Progenitor cell of endocrine pancreas (in vitro differentiated cells): ENCODE measurements around the gene MAML2. TPM values are rescaled to one million over a fixed set of nuclear protein-coding genes. Genes with fewer than 3 reads are reported as not detected.

Experiments
- DNase-seq: peaks from one replicate; pipeline ENCODE4 v3.0.0; 2021; ENCODE audit warnings: low spot score; ENCODE audit not compliant: unreplicated experiment
- H3K27ac Mint-ChIP-seq: 2 replicates; pipeline ENCODE4 v1.8.0; 2021; ENCODE audit warnings: mild to moderate bottlenecking, moderate library complexity, mixed read lengths
- H3K27me3 Mint-ChIP-seq: 2 replicates; pipeline ENCODE4 v1.8.0; 2021; ENCODE audit warnings: mixed read lengths
- H3K36me3 Mint-ChIP-seq: 2 replicates; pipeline ENCODE4 v1.8.0; 2022; ENCODE audit warnings: mixed read lengths; ENCODE audit not compliant: insufficient read depth
- H3K4me1 Mint-ChIP-seq: 2 replicates; pipeline ENCODE4 v1.8.0; 2021; ENCODE audit warnings: low read depth, mixed read lengths
- H3K4me3 Mint-ChIP-seq: 2 replicates; pipeline ENCODE4 v1.8.0; 2021; ENCODE audit warnings: low read depth, mild to moderate bottlenecking, moderate library complexity, mixed read lengths
- H3K9me3 Mint-ChIP-seq: 2 replicates; pipeline ENCODE4 v1.8.0; 2021; ENCODE audit warnings: low read depth, mixed read lengths
- total RNA-seq: library from RNA; stranded (reverse); gene quantifications from 2 replicates; pipeline ENCODE4 v1.2.1, GENCODE V29; 2021
- TF ChIP-seq, protein P1 (sequence below): fragments of 200-600 bp; sonication (generic); IDR thresholded peaks from one replicate; pipeline ENCODE4 v1.5.0; 2021; ENCODE audit warnings: antibody characterized with exemption, mild to moderate bottlenecking; ENCODE audit not compliant: unreplicated experiment

The MAML2 gene
- total RNA-seq, 1 donor from 2014 or later = 17.6 TPM

DNA sequence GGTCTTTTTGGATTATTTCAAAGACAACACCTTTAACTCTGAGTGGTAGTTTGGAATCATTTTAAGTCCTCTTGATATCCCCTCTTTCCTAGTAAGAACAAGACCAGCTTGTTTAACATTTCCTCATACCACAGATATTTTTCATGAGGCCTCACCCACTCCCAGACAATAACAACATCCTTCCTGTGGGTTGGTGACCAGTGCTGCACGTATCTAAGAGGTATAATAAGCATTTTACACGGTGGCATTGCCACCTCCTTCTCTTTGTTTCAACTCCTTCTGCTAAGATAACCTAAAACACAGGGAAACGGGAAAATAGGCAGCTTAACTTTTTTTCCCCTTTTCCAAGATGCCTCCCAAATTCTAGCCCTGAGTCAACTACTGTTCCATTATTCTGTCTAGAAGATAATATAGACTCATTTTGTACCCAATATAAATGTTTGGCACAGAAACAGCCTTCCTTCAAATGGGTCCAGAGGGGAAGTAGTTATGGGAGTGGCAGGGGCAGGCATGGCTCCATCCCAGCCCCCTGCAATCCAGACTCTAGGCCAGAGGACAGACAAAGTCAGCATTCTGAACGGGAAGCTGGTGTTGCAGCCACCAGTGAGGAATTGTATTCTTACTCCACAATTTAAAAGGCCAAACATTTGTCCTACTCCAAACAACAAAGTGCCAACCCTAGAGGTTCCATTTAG, 28.5 kb downstream of the MAML2 start:
- Mint-ChIP-seq H3K9me3 (no peaks in the 10 kb centered on the region), H3K27me3 (no peaks in the 10 kb centered on the region), H3K4me1 (peaks cover 30% of the 10 kb centered on the region), H3K27ac (peak overlapping the region; percentile 47), H3K36me3 (peaks cover 1% of the 10 kb centered on the region), H3K4me3 (no peak overlapping the region)
- no peak for DNase-seq
- TF ChIP-seq, protein P1, sequence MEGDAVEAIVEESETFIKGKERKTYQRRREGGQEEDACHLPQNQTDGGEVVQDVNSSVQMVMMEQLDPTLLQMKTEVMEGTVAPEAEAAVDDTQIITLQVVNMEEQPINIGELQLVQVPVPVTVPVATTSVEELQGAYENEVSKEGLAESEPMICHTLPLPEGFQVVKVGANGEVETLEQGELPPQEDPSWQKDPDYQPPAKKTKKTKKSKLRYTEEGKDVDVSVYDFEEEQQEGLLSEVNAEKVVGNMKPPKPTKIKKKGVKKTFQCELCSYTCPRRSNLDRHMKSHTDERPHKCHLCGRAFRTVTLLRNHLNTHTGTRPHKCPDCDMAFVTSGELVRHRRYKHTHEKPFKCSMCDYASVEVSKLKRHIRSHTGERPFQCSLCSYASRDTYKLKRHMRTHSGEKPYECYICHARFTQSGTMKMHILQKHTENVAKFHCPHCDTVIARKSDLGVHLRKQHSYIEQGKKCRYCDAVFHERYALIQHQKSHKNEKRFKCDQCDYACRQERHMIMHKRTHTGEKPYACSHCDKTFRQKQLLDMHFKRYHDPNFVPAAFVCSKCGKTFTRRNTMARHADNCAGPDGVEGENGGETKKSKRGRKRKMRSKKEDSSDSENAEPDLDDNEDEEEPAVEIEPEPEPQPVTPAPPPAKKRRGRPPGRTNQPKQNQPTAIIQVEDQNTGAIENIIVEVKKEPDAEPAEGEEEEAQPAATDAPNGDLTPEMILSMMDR = no peak

DNA sequence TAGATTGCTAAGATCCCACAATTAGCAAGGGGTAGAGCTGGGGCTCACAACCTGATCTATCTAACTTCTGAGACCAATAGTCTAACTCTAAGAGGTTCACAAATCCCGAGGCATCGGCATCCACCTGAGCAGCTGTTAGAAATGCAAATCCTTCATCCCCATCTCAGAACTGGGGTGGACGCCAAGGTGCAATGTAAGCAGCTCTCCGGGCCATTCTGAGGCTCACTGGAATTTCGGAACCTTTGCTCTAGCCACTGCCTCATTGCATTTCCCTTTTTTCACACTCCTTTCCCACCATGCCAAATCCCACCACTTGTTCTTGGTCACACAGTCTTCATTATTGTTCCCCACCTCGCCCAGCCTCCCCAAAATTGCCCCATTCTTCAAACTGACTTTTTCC, 29.8 kb downstream of the MAML2 start:
- peaks cover 37% of the 10 kb centered on the region for H3K4me1 Mint-ChIP-seq
- no peaks in the 10 kb centered on the region for H3K9me3 Mint-ChIP-seq
- TF ChIP-seq, protein P1 = no peak
- peaks cover 1% of the 10 kb centered on the region for H3K36me3 Mint-ChIP-seq
- no peak overlapping the region for H3K27ac Mint-ChIP-seq
- no peak for DNase-seq
- H3K4me3 Mint-ChIP-seq = no peak overlapping the region
- H3K27me3 Mint-ChIP-seq = no peaks in the 10 kb centered on the region

DNA sequence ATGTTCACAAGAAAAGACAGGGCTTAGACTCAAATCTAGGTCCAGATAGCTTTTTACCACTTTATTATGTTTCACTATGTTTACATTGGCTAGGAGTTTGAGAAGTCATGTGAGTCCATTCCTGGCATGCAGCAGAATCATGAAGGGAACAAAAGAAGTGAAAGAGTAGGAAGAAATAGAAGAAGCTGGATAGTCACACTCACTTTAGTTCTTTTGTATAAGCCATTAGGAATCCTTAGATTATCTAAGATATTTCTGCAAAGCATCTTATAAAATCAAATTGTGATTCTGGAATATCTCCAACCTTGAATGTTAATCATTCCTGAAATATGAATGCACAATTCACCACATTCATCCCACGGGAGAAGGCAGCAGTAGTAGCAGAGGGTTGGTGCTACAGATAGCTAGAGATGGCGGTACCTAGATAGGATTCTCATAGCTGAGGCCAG, 31.9 kb downstream of the MAML2 start:
- Mint-ChIP-seq H3K9me3 (no peaks in the 10 kb centered on the region), H3K4me3 (no peak overlapping the region), H3K27ac (no peak overlapping the region), H3K36me3 (peaks cover under 1% of the 10 kb centered on the region), H3K4me1 (peaks cover 45% of the 10 kb centered on the region), H3K27me3 (no peaks in the 10 kb centered on the region)
- no peak for DNase-seq
- TF ChIP-seq, protein P1 = no peak

DNA sequence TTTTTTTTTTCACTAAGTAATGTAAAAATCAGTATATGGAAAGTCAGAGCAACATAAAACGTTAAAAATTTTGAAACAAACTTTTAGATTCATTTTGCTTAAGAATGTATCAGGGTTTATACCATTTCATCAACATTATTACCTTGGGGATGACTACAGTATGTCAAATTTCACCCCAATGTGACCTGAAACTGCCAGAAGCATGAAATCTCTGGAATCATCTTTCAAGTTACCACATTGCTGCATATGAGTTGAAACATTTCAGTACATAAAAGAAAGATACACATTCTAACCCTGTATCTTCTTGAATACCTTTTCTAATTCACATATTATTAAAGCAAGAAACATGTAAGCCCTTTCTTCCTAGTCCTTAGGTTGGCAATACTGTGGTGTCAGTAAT, 32.8 kb downstream of the MAML2 start:
- Mint-ChIP-seq H3K9me3 (no peaks in the 10 kb centered on the region), H3K27ac (no peak overlapping the region), H3K4me3 (no peak overlapping the region), H3K4me1 (peaks cover 45% of the 10 kb centered on the region), H3K27me3 (no peaks in the 10 kb centered on the region), H3K36me3 (no peaks in the 10 kb centered on the region)
- no peak for DNase-seq
- TF ChIP-seq, protein P1 = no peak

DNA sequence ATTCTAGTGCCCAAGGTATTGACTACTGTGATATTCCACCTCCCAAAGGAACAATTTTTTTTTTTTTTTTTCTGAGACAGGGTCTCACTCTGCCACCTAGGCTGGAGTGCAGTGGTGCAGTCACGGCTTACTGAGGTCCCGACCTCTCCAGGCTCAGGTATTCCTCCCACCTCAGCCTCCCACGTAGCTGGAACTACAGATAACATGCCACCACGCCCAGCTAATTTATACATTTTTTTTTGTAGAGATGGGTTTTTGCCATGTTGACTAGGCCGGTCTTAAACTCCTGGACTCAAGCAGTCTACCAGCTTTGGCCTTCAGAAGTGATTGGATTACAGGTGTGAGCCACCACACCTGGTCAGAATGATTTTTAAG, 33.4 kb downstream of the MAML2 start:
- H3K36me3 Mint-ChIP-seq = no peaks in the 10 kb centered on the region
- H3K27me3 Mint-ChIP-seq = no peaks in the 10 kb centered on the region
- TF ChIP-seq, protein P1 = no peak
- peaks cover 42% of the 10 kb centered on the region for H3K4me1 Mint-ChIP-seq
- no peak overlapping the region for H3K27ac Mint-ChIP-seq
- no peaks in the 10 kb centered on the region for H3K9me3 Mint-ChIP-seq
- no peak overlapping the region for H3K4me3 Mint-ChIP-seq
- DNase-seq = no peak
